Measurements from ENCODE around the gene MRPL57.
"Not testable (repeated sequence)": the region's sequence is repeated elsewhere in the genome, so short reads cannot be mapped to it uniquely, and the experiment has no call there.

MRPL57 gene

GRCh38 chr13:21176215-21176981, at the start of gene MRPL57, which contains the start of gene SKA3:
MRPL57 (plus strand) TSS chr13:21176658; CDS start chr13:21176917, 259 bp downstream.
SKA3 (minus strand) TSS chr13:21176552; CDS start chr13:21176477, 75 bp downstream.
- peaks cover 4 to 19% of the 10 kb centered on the region in 2 donors for H3K4me1 Mint-ChIP-seq
- peaks cover 3 to 7% of the 10 kb centered on the region in 2 donors for H3K36me3 Mint-ChIP-seq
- ATAC-seq (replicated peaks) (peak; percentile 93 to 94), DNase-seq (peak; percentile 95)
- peak within 1 kb of the TSS; percentile 99 to 100 for H3K4me3 Mint-ChIP-seq
- H3K27me3 Mint-ChIP-seq = no peaks in the 10 kb centered on the region
- peak within 1 kb of the TSS; percentile 99 for H3K27ac Mint-ChIP-seq
- no peaks in the 10 kb centered on the region for H3K9me3 Mint-ChIP-seq

DNA sequence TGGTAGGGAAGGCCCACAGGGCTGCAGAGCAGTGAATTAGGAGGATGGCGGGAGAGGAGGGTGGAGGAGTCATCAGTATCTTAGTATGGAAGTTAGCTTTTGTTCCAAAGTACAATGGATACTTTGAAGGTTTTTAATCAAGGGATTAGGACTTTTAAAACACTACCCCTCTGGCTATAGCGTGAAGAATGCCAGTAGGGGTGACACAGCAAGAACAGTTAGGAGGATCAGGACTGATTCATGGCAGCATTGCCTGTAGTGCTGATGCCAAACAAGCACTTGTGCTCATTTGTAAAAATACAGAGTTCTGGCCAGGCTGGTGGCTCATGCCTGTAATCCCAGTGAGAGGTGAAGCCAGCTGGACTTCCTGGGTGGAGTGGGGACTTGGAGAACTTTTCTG, 46.3 kb upstream of the MRPL57 start:
- no peak overlapping the region for H3K27ac Mint-ChIP-seq
- H3K4me1 Mint-ChIP-seq = no peaks in the 10 kb centered on the region
- ATAC-seq (replicated peaks) (no peak), DNase-seq (no peak)
- no peaks in the 10 kb centered on the region for H3K36me3 Mint-ChIP-seq
- H3K9me3 Mint-ChIP-seq = peaks cover 0 to 3% of the 10 kb centered on the region in 2 donors
- no peak overlapping the region for H3K4me3 Mint-ChIP-seq
- H3K27me3 Mint-ChIP-seq = peaks cover 0 to 6% of the 10 kb centered on the region in 2 donors

GRCh38 chr13:21133077-21133476, 43.4 kb upstream of the MRPL57 start:
- H3K4me3 Mint-ChIP-seq = no peak overlapping the region
- peaks cover 0 to 3% of the 10 kb centered on the region in 2 donors for H3K9me3 Mint-ChIP-seq
- ATAC-seq (replicated peaks) (no peak), DNase-seq (no peak)
- no peaks in the 10 kb centered on the region for H3K4me1 Mint-ChIP-seq
- H3K36me3 Mint-ChIP-seq = no peaks in the 10 kb centered on the region
- peaks cover 6 to 14% of the 10 kb centered on the region in 2 donors for H3K27me3 Mint-ChIP-seq
- no peak overlapping the region for H3K27ac Mint-ChIP-seq

GRCh38 chr13:21134475-21134874, 42.0 kb upstream of the MRPL57 start:
- DNase-seq = no peak
- Mint-ChIP-seq H3K36me3 (no peaks in the 10 kb centered on the region), H3K4me3 (no peak overlapping the region), H3K27ac (no peak overlapping the region), H3K4me1 (peaks cover under 1% of the 10 kb centered on the region in 2 donors), H3K27me3 (peaks cover 6 to 14% of the 10 kb centered on the region in 2 donors), H3K9me3 (peaks cover 0 to 3% of the 10 kb centered on the region in 2 donors)
- ATAC-seq (replicated peaks) = no peak

DNA sequence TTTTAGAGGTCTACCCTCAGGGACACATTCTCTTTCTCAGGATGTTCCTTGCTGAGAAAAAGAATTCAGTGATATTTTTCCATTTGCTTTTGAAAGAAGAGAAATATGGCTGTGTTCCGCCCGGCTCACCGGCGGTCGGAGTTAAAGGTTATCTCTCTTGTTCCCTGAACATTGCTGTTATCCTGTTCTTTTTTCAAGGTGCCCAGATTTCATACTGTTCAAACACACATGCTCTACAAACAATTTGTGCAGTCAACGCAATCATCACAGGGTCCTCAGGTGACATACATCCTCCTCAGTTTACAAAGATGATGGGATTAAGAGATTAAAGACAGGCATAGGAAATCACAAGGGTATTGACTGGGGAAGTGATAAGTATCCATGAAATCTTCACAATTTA, 40.6 kb upstream of the MRPL57 start:
- DNase-seq; H3K27ac Mint-ChIP-seq; H3K27me3 Mint-ChIP-seq; H3K36me3 Mint-ChIP-seq; H3K4me3 Mint-ChIP-seq; ATAC-seq (replicated peaks); H3K9me3 Mint-ChIP-seq: not testable (repeated sequence)
- peaks cover 4 to 10% of the 10 kb centered on the region in 2 donors for H3K4me1 Mint-ChIP-seq

GRCh38 chr13:21137696-21138095, 38.8 kb upstream of the MRPL57 start:
- no peak for DNase-seq
- H3K27me3 Mint-ChIP-seq = peaks cover 6 to 9% of the 10 kb centered on the region in 2 donors
- H3K4me3 Mint-ChIP-seq = no peak overlapping the region
- H3K27ac Mint-ChIP-seq = no peak overlapping the region
- H3K9me3 Mint-ChIP-seq = no peaks in the 10 kb centered on the region
- H3K4me1 Mint-ChIP-seq = peaks cover 7 to 13% of the 10 kb centered on the region in 2 donors
- ATAC-seq (replicated peaks) = no peak
- H3K36me3 Mint-ChIP-seq = peaks cover 7 to 12% of the 10 kb centered on the region in 2 donors

GRCh38 chr13:21138561-21138960, 37.9 kb upstream of the MRPL57 start:
- H3K4me3 Mint-ChIP-seq = peak overlapping the region in 1 of 2 donors; percentile 10
- DNase-seq (no peak), ATAC-seq (replicated peaks) (no peak)
- no peaks in the 10 kb centered on the region for H3K9me3 Mint-ChIP-seq
- H3K27ac Mint-ChIP-seq = peak overlapping the region; percentile 31
- H3K27me3 Mint-ChIP-seq = peaks cover 6 to 9% of the 10 kb centered on the region in 2 donors
- H3K36me3 Mint-ChIP-seq = peaks cover 14 to 19% of the 10 kb centered on the region in 2 donors
- H3K4me1 Mint-ChIP-seq = peaks cover 12 to 21% of the 10 kb centered on the region in 2 donors

DNA sequence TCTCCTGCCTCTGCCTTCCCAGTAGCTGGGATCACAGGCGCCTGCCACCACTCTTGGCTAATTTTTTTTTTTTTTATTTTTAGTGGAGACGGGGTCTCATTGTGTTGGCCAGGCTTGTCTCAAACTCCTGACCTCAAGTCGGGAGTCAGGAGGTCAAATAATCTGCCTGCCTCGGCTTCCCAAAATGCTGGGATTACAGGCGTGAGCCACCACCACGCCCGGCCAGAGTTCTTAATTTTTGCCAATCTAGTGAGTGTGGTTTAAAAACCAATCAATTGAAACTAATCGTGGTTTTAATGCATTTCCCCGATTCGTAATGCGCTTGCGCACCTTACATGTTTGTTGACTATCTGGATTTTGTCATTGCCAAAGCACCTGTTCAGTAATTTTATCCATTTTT, 37.1 kb upstream of the MRPL57 start:
- peaks cover 15 to 27% of the 10 kb centered on the region in 2 donors for H3K4me1 Mint-ChIP-seq
- H3K9me3 Mint-ChIP-seq = no peaks in the 10 kb centered on the region
- peaks cover 18 to 23% of the 10 kb centered on the region in 2 donors for H3K36me3 Mint-ChIP-seq
- no peak for DNase-seq
- peak overlapping the region; percentile 98 for H3K27ac Mint-ChIP-seq
- ATAC-seq (replicated peaks) = no peak
- peaks cover 6 to 9% of the 10 kb centered on the region in 2 donors for H3K27me3 Mint-ChIP-seq
- H3K4me3 Mint-ChIP-seq = peak overlapping the region; percentile 95 to 96

- peaks cover 20 to 27% of the 10 kb centered on the region in 2 donors for H3K4me1 Mint-ChIP-seq
- H3K27ac Mint-ChIP-seq = peak overlapping the region; percentile 87
- H3K27me3 Mint-ChIP-seq = no peaks in the 10 kb centered on the region
- peaks cover 23 to 39% of the 10 kb centered on the region in 2 donors for H3K36me3 Mint-ChIP-seq
- DNase-seq = no peak
- no peaks in the 10 kb centered on the region for H3K9me3 Mint-ChIP-seq
- no peak for ATAC-seq (replicated peaks)
- H3K4me3 Mint-ChIP-seq = peak overlapping the region; percentile 55 to 74
Observed at GRCh38 chr13:21142766-21143165, 33.7 kb upstream of the MRPL57 start.

GRCh38 chr13:21147827-21148226, 28.6 kb upstream of the MRPL57 start:
- H3K27ac Mint-ChIP-seq = peak overlapping the region; percentile 14
- H3K4me1 Mint-ChIP-seq = peaks cover 19% of the 10 kb centered on the region in 2 donors
- DNase-seq = no peak
- H3K27me3 Mint-ChIP-seq = no peaks in the 10 kb centered on the region
- no peak for ATAC-seq (replicated peaks)
- H3K4me3 Mint-ChIP-seq = no peak overlapping the region
- peaks cover 16 to 29% of the 10 kb centered on the region in 2 donors for H3K36me3 Mint-ChIP-seq
- no peaks in the 10 kb centered on the region for H3K9me3 Mint-ChIP-seq

DNA sequence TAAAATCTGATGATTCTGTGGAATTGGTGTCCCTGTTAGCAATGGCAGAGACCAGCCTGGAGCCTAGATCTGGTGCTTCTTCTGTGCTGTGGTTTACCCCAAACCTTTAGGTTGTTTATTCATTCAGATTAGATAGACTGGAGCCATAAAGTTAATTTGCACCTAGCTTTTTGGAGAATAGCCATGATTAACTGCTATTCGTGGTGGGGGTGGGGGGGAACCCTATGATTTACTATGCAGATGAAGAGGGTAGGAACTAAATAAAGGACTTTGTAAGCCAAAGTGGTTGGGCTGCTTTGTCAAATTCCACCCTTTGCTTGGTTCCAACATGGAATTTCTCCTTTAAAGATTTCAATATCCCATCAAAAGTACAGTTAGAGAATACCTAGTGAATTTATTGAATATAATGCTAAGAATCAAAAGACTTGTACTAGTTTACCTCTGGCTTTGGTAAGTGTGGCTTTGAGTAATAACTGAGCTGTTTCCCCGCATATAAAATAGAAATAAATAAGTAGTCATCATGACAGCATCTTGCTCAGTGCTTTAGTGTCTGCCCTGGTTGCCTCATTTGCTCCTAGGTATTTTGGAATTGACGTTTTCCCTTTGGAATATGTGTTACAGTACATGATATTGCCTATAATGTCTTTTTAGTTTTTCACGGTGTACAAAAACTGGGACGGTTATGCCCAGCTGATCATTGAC, 27.8 kb upstream of the MRPL57 start:
- H3K27ac Mint-ChIP-seq = no peak overlapping the region
- H3K4me3 Mint-ChIP-seq = no peak overlapping the region
- H3K4me1 Mint-ChIP-seq = peaks cover 11 to 15% of the 10 kb centered on the region in 2 donors
- DNase-seq (no peak), ATAC-seq (replicated peaks) (no peak)
- H3K27me3 Mint-ChIP-seq = no peaks in the 10 kb centered on the region
- no peaks in the 10 kb centered on the region for H3K9me3 Mint-ChIP-seq
- H3K36me3 Mint-ChIP-seq = peaks cover 9 to 22% of the 10 kb centered on the region in 2 donors

DNA sequence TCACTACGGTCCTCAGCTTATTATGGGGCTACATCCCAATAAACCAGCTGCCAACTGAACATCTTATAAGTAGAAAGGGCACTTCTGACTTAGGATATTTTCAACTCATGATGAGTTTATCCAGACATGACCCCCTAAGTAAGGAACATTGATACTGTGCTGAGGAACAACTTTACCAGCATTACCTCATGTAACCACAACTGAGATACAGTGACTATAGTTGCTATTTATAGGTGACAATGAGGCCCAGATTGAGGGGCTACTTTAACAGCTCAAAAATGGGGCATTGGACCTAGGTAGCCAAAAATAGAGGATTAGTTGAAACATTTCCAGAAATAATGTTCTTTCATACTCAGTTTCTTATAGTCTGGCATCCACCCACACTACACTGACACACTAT, 26.9 kb upstream of the MRPL57 start:
- Mint-ChIP-seq H3K36me3 (peaks cover 7 to 17% of the 10 kb centered on the region in 2 donors), H3K27me3 (no peaks in the 10 kb centered on the region), H3K4me3 (no peak overlapping the region), H3K9me3 (no peaks in the 10 kb centered on the region), H3K4me1 (peaks cover 7 to 12% of the 10 kb centered on the region in 2 donors), H3K27ac (no peak overlapping the region)
- peak; percentile 44 to 45 for ATAC-seq (replicated peaks)
- DNase-seq = no peak

DNA sequence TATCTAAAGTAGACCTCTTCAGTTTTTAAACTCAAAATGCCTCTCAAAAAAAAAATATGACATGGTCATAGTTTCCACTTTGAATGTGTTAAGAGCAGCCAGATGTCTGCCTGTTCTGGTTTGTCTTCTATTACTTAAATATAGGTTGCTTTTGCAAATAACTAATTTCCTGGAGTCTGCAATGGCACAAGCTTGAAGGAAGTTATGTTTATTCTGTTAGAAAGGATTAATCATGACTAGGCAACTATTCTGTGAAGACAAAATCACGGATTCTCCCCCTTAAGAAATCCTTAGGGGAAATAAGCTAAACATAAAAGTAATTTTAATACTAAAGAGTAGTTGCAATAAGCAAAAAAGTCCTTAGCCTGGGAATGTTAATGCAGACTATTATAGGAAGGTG, 26.4 kb upstream of the MRPL57 start:
- DNase-seq (no peak), ATAC-seq (replicated peaks) (no peak)
- Mint-ChIP-seq H3K4me1 (peaks cover 7 to 12% of the 10 kb centered on the region in 2 donors), H3K27ac (no peak overlapping the region), H3K9me3 (no peaks in the 10 kb centered on the region), H3K36me3 (peaks cover 7 to 13% of the 10 kb centered on the region in 2 donors), H3K27me3 (no peaks in the 10 kb centered on the region), H3K4me3 (no peak overlapping the region)

GRCh38 chr13:21152251-21152899, 24.1 kb upstream of the MRPL57 start:
- H3K27me3 Mint-ChIP-seq = no peaks in the 10 kb centered on the region
- H3K9me3 Mint-ChIP-seq = no peaks in the 10 kb centered on the region
- peaks cover 7 to 11% of the 10 kb centered on the region in 2 donors for H3K4me1 Mint-ChIP-seq
- DNase-seq = no peak
- H3K4me3 Mint-ChIP-seq = no peak overlapping the region
- no peak for ATAC-seq (replicated peaks)
- H3K36me3 Mint-ChIP-seq = peaks cover 6 to 7% of the 10 kb centered on the region in 2 donors
- no peak overlapping the region for H3K27ac Mint-ChIP-seq
